ENCODE measurements around the gene ACSF3. TPM values are rescaled to one million over a fixed set of nuclear protein-coding genes. Genes with fewer than 3 reads are reported as not detected.

The ACSF3 gene
- total RNA-seq, 1 experiment from 2014 or later, result 74.5 TPM

DNA sequence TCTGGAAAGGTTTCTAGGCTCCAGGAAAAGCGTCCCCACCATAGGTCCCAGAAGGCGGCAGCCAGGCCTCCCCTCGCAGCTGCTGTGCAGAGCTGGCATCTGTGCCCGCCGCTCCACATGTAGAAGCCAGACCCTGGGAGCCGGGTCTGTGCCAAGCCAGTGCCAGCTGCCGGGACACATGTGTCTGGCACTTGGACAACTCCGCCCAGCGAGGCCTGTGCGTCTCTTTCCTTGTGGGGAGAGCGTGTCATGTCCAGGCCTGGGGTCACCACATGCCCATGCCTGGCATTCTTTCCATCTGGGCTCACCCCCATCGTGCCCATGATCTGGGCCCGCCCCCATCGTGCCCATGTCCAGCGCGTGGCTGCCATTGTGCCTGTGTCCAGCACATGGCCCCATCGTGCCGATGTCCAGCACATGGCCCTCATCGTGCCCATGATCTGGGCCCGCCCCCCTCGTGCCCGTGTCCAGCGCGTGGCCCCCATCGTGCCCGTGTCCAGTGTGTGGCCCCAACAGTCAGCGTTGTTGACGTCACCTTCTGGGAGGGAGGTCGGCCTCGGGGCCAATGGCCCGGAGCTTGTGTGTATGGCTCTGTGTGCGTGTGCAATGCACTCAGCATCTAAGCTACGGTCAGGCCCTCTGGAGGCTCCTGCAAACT, 13.3 kb upstream of the ACSF3 start:
- TF ChIP-seq ZFX (IDR thresholded peaks at IDR 0.05) (no peak), SIN3A (IDR thresholded peaks at IDR 0.05; ENCODE audit: low read depth) (no peak), ZNF274 (IDR thresholded peaks at IDR 0.05; ENCODE audit: low read depth, low read length) (no peak), TCF7L2 (IDR thresholded peaks at IDR 0.05; ENCODE audit: borderline replicate concordance, extremely low read depth, insufficient read depth, insufficient read length) (no peak), SRF (IDR thresholded peaks at IDR 0.05; ENCODE audit: low read depth) (no peak), EGR1 (IDR thresholded peaks at IDR 0.05; ENCODE audit: low read depth) (no peak), MAX (IDR thresholded peaks at IDR 0.05) (no peak), POLR2AphosphoS5 (IDR thresholded peaks at IDR 0.05; ENCODE audit: low read depth, low read length) (no peak), EZH2 (IDR thresholded peaks at IDR 0.05) (no peak), CEBPB (IDR thresholded peaks at IDR 0.05; ENCODE audit: low read depth) (no peak), FOSL1 (IDR thresholded peaks at IDR 0.05; ENCODE audit: low read depth) (no peak), ELF1 (IDR thresholded peaks at IDR 0.05; ENCODE audit: borderline replicate concordance, low read depth) (no peak), JUND (IDR thresholded peaks at IDR 0.05) (no peak), RAD21 (IDR thresholded peaks at IDR 0.05; ENCODE audit: low read depth) (no peak), EZH2phosphoT487 (IDR thresholded peaks at IDR 0.05; ENCODE audit: borderline replicate concordance) (no peak), SP1 (IDR thresholded peaks at IDR 0.05; ENCODE audit: low read depth) (no peak)
- TF ChIP-seq, protein P1, sequence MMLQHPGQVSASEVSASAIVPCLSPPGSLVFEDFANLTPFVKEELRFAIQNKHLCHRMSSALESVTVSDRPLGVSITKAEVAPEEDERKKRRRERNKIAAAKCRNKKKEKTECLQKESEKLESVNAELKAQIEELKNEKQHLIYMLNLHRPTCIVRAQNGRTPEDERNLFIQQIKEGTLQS (IDR thresholded peaks at IDR 0.05), result no peak
- TF ChIP-seq, protein P2, sequence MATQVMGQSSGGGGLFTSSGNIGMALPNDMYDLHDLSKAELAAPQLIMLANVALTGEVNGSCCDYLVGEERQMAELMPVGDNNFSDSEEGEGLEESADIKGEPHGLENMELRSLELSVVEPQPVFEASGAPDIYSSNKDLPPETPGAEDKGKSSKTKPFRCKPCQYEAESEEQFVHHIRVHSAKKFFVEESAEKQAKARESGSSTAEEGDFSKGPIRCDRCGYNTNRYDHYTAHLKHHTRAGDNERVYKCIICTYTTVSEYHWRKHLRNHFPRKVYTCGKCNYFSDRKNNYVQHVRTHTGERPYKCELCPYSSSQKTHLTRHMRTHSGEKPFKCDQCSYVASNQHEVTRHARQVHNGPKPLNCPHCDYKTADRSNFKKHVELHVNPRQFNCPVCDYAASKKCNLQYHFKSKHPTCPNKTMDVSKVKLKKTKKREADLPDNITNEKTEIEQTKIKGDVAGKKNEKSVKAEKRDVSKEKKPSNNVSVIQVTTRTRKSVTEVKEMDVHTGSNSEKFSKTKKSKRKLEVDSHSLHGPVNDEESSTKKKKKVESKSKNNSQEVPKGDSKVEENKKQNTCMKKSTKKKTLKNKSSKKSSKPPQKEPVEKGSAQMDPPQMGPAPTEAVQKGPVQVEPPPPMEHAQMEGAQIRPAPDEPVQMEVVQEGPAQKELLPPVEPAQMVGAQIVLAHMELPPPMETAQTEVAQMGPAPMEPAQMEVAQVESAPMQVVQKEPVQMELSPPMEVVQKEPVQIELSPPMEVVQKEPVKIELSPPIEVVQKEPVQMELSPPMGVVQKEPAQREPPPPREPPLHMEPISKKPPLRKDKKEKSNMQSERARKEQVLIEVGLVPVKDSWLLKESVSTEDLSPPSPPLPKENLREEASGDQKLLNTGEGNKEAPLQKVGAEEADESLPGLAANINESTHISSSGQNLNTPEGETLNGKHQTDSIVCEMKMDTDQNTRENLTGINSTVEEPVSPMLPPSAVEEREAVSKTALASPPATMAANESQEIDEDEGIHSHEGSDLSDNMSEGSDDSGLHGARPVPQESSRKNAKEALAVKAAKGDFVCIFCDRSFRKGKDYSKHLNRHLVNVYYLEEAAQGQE (IDR thresholded peaks at IDR 0.05; ENCODE audit: low read depth), result no peak
- TF ChIP-seq, protein P3, sequence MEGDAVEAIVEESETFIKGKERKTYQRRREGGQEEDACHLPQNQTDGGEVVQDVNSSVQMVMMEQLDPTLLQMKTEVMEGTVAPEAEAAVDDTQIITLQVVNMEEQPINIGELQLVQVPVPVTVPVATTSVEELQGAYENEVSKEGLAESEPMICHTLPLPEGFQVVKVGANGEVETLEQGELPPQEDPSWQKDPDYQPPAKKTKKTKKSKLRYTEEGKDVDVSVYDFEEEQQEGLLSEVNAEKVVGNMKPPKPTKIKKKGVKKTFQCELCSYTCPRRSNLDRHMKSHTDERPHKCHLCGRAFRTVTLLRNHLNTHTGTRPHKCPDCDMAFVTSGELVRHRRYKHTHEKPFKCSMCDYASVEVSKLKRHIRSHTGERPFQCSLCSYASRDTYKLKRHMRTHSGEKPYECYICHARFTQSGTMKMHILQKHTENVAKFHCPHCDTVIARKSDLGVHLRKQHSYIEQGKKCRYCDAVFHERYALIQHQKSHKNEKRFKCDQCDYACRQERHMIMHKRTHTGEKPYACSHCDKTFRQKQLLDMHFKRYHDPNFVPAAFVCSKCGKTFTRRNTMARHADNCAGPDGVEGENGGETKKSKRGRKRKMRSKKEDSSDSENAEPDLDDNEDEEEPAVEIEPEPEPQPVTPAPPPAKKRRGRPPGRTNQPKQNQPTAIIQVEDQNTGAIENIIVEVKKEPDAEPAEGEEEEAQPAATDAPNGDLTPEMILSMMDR (IDR thresholded peaks at IDR 0.05 in 2 of 3, conservative IDR thresholded peaks at IDR 0.05 in 1 of 3; ENCODE audit: borderline replicate concordance in 1 of 3, insufficient read depth in 1 of 3, low read depth in 2 of 3, low read length in 2 of 3), result no peak
- BruUV-seq (replicated peaks), result no TSS peak
- H3K4me3 ChIP-seq (replicated peaks in 1 of 2; ENCODE audit: low read depth in 1 of 2, low read length in 2 of 2), result no peak overlapping the region
- CTCF ChIA-PET, result no interaction called here
- RAD21 ChIA-PET (ENCODE audit: low non-redundant PET in 1 of 2, low total read pairs in 2 of 2, uncharacterized antibody in 2 of 2, unreplicated experiment in 2 of 2), result no interaction called here
- no peaks in the 10 kb centered on the region for H3K9me2 ChIP-seq (ENCODE audit: insufficient read depth)
- intact Hi-C loops (cut with micrococcal nuclease), result no loop called here
- H3K27ac ChIP-seq (ENCODE audit: low read depth, low read length), result no peak overlapping the region
- H2AFZ ChIP-seq (ENCODE audit: low read depth, low read length, poor library complexity, severe bottlenecking), result no peak overlapping the region
- H3K4me1 ChIP-seq (ENCODE audit: control insufficient read depth in 1 of 2, insufficient read depth in 2 of 2, low read length in 2 of 2), result no peaks in the 10 kb centered on the region
- H4K20me1 ChIP-seq (ENCODE audit: insufficient read depth), result no peaks in the 10 kb centered on the region
- peaks cover 0 to 11% of the 10 kb centered on the region in 2 experiments; a peak in 1 of 4 replicates for H3K9me3 ChIP-seq (ENCODE audit: control insufficient read depth in 1 of 2, insufficient read depth in 1 of 2, low read depth in 1 of 2, low read length in 2 of 2)
- no peak for DNase-seq (ENCODE audit: low read depth, low spot score)
- POLR2A ChIA-PET, result no interaction called here
- no peaks in the 10 kb centered on the region for H3K79me2 ChIP-seq (ENCODE audit: insufficient read depth, low read length)
- H3K4me2 ChIP-seq (ENCODE audit: low read length), result no peak overlapping the region
- no peaks in the 10 kb centered on the region for H3K27me3 ChIP-seq (ENCODE audit: insufficient read depth, low read length)
- ATAC-seq, result no peak
- no peak overlapping the region for H3K9ac ChIP-seq (ENCODE audit: low read length)
- no peaks in the 10 kb centered on the region for H3K36me3 ChIP-seq (ENCODE audit: control insufficient read depth in 1 of 2, insufficient read depth in 2 of 2, low read length in 2 of 2)
